DOHH2 (cell line): ENCODE measurements around the gene SMIM44.

Experiments
- EZH2phosphoT487 ChIP-seq: fragments of 200-600 bp; sonication (generic); IDR thresholded peaks from 2 replicates; pipeline ENCODE4 v1.6.1; 2017; ENCODE audit warnings: borderline replicate concordance, mild to moderate bottlenecking, antibody characterized with exemption, low read length, moderate library complexity, mixed read lengths
- TF ChIP-seq, protein P1 (sequence below): fragments of 200-600 bp; sonication (generic); IDR thresholded peaks from one replicate; pipeline ENCODE4 v1.5.1; 2014; ENCODE audit warnings: antibody characterized with exemption, mild to moderate bottlenecking, low read depth, low read length; ENCODE audit not compliant: poor library complexity, severe bottlenecking

DNA sequence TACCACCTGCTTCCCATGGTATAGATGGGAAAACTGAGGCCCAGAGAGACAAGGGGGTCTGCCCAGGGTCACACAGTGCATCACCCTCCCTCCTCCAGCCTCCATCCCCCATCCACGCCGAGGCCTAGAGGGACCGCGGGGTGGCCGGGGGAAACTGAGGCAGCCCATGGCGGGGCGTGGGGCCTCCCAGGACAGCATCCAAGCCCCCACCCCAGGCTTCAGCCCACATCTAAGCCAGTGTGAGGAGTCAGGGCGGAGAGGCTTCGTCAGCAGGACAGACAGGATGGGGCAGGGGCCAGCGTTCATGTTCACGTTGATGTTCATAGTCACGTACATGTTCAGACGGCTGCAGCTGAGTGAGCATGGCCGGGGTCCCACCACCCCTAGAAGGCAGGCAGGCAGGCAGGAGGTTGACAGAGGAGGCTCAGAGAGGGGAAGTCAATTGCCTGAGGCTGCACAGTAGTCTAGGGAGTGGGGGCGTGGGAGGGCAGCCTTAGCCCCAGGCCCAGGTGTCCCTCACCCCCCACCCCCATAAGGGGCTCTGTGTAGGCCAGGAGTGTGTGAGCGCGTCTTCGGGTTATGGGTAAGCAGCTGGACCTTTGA, 26.2 kb downstream of the SMIM44 start:
- TF ChIP-seq, protein P1, sequence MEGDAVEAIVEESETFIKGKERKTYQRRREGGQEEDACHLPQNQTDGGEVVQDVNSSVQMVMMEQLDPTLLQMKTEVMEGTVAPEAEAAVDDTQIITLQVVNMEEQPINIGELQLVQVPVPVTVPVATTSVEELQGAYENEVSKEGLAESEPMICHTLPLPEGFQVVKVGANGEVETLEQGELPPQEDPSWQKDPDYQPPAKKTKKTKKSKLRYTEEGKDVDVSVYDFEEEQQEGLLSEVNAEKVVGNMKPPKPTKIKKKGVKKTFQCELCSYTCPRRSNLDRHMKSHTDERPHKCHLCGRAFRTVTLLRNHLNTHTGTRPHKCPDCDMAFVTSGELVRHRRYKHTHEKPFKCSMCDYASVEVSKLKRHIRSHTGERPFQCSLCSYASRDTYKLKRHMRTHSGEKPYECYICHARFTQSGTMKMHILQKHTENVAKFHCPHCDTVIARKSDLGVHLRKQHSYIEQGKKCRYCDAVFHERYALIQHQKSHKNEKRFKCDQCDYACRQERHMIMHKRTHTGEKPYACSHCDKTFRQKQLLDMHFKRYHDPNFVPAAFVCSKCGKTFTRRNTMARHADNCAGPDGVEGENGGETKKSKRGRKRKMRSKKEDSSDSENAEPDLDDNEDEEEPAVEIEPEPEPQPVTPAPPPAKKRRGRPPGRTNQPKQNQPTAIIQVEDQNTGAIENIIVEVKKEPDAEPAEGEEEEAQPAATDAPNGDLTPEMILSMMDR: no peak
- TF ChIP-seq EZH2phosphoT487: no peak
